GM12878 (cell line): ENCODE data around the gene SLC19A1. TPM values are rescaled to one million over a fixed set of nuclear protein-coding genes. Genes with fewer than 3 reads are reported as not detected.

Experiments
- ATAC-seq: fragments of 200-7000 bp; cut with Tn5 transposase; 3 replicates; pipeline ENCODE4 v1.9.1; 2020; ENCODE audit warnings: mild to moderate bottlenecking, moderate library complexity
- BruUV-seq: library from RNA; stranded (reverse); fragments of 400-500 nt; replicated peaks from 2 replicates; lab custom pipeline; 2021; lab: Mats Ljungman, UMichigan
- CTCF ChIA-PET: fragments of 300-600 bp; sonication (Branson Sonifier 250); formaldehyde crosslinking; extraction: SDS; loops from one replicate; lab custom pipeline; 2021; ENCODE audit warnings: inconsistent platforms; lab: Yijun Ruan, JAX
- POLR2A ChIA-PET: fragments of 350-600 bp; formaldehyde crosslinking; extraction: SDS; loops from one replicate; lab custom pipeline; 2021; ENCODE audit warnings: inconsistent platforms; lab: Charles Lee
- RAD21 ChIA-PET: fragments of 300-600 bp; sonication (Branson Sonifier 250); formaldehyde crosslinking; loops from one replicate; lab custom pipeline; 2023; ENCODE audit warnings: antibody characterized with exemption; ENCODE audit not compliant: unreplicated experiment; lab: Charles Lee
- SMC1A ChIA-PET: fragments of 300-600 bp; sonication (Branson Sonifier 250); formaldehyde crosslinking; loops from one replicate; lab custom pipeline; 2023; ENCODE audit not compliant: unreplicated experiment, uncharacterized antibody; lab: Charles Lee
- DNase-seq: peaks from one replicate; pipeline ENCODE4 v3.0.0-alpha.2; 2011; ENCODE audit warnings: low read depth, low spot score
- FAIRE-seq: peaks from 3 replicates; lab custom pipeline; 2011; peaks lifted over from hg19 to GRCh38; lab: Jason Lieb, UNC
- H2AFZ ChIP-seq: 2 replicates; pipeline ENCODE4 v1.6.0; 2011; ENCODE audit warnings: low read depth, low read length, control low read depth; ENCODE audit not compliant: control insufficient read depth
- H3K27ac ChIP-seq: 2 replicates; pipeline ENCODE4 v1.5.1; 2011; ENCODE audit warnings: control low read depth; ENCODE audit not compliant: control insufficient read depth, insufficient read depth
- H3K27me3 ChIP-seq, 2 experiments: replicated peaks in 1 of 2; 2 replicates each; pipeline versions ENCODE4 v1.6.0 to v1.6.1; 2011; ENCODE audit warnings: low read length in 1 of 2; ENCODE audit not compliant: control insufficient read depth in 2 of 2, insufficient read depth in 2 of 2
- H3K36me3 ChIP-seq, 2 experiments: 2 replicates each; pipeline ENCODE4 v1.5.1; 2011; ENCODE audit warnings: low read length in 1 of 2; ENCODE audit not compliant: control insufficient read depth in 2 of 2, insufficient read depth in 2 of 2
- H3K4me1 ChIP-seq: 2 replicates; pipeline ENCODE4 v1.6.1; 2011; ENCODE audit warnings: mild to moderate bottlenecking, low read length, moderate library complexity, mixed read lengths; ENCODE audit not compliant: control insufficient read depth, insufficient read depth
- H3K4me2 ChIP-seq: 2 replicates; pipeline ENCODE4 v1.6.0; 2011; ENCODE audit warnings: control low read depth; ENCODE audit not compliant: control insufficient read depth, insufficient read depth
- H3K4me3 ChIP-seq: fragments of 200-600 bp; sonication (generic); 2 replicates; pipeline ENCODE4 v1.5.1; 2016
- H3K79me2 ChIP-seq: 2 replicates; pipeline ENCODE4 v1.6.0; 2011; ENCODE audit warnings: low read length; ENCODE audit not compliant: control insufficient read depth, insufficient read depth
- H3K9ac ChIP-seq: 2 replicates; pipeline ENCODE4 v1.8.0; 2011; ENCODE audit warnings: low read length, control low read depth, mixed read lengths; ENCODE audit not compliant: control insufficient read depth, insufficient read depth
- H3K9me3 ChIP-seq: replicated peaks from 3 replicates; pipeline ENCODE4 v1.5.1; 2011; ENCODE audit warnings: mild to moderate bottlenecking, low read length; ENCODE audit not compliant: control insufficient read depth, insufficient read depth
- H4K20me1 ChIP-seq: 2 replicates; pipeline ENCODE4 v1.6.0; 2011; ENCODE audit not compliant: control insufficient read depth, insufficient read depth
- BACH1 ChIP-seq: fragments of 450-650 bp; IDR thresholded peaks from 2 replicates; pipeline ENCODE4 v1.6.1; 2017; ENCODE audit warnings: mild to moderate bottlenecking, borderline replicate concordance
- DPF2 ChIP-seq: fragments of 450-650 bp; IDR thresholded peaks from 2 replicates; pipeline ENCODE4 v1.6.1; 2017; ENCODE audit warnings: mild to moderate bottlenecking
- MLLT1 ChIP-seq: fragments of 450-650 bp; IDR thresholded peaks from 2 replicates; pipeline ENCODE4 v1.6.1; 2016; ENCODE audit warnings: mild to moderate bottlenecking
- SPI1 ChIP-seq: IDR thresholded peaks from 2 replicates; pipeline ENCODE4 v1.6.1; 2011; ENCODE audit warnings: low read depth, mild to moderate bottlenecking, low read length, moderate library complexity, borderline replicate concordance; ENCODE audit not compliant: insufficient read depth
- STAT1 ChIP-seq: fragments of 450-650 bp; conservative IDR thresholded peaks from 2 replicates; pipeline ENCODE4 v1.6.1; 2014; ENCODE audit warnings: antibody characterized with exemption, mild to moderate bottlenecking
- ZNF217 ChIP-seq: fragments of 450-650 bp; IDR thresholded peaks from 2 replicates; pipeline ENCODE4 v1.6.1; 2017; ENCODE audit warnings: antibody characterized with exemption, mild to moderate bottlenecking
- WGBS: methylation state at CpG from one replicate; pipeline ENCODE4 v1.1.6; 2016; ENCODE audit warnings: low lambda C conversion rate; ENCODE audit not compliant: insufficient replicate concordance, insufficient coverage; ENCODE audit errors: missing lambda C conversion rate; 5-methylcytosine and 5-hydroxymethylcytosine counted together
- in situ Hi-C: fragments of 300-500 bp; cut with MboI; formaldehyde crosslinking; loops from 9 replicates; pipeline ENCODE4 v1.14.3; 2018; ENCODE audit warnings: mixed read lengths
- intact Hi-C: fragments of 100-400 bp; cut with micrococcal nuclease; formaldehyde crosslinking; loops from one replicate; pipeline ENCODE4 v1.14.2; 2022; ENCODE audit not compliant: unreplicated experiment
- polyA plus RNA-seq, 11 experiments: library from polyadenylated mRNA; depleted of rRNA in 4 of 11; unstranded in 6 of 11; stranded (reverse) in 5 of 11; fragments of >200 nt; fragmentation: Nextera tagmentation in 4 of 11; fragmentation: Illumina TruSeq in 1 of 11; extraction: Ambion mirVana in 4 of 11; extraction: Trizol in 1 of 11; gene quantifications; 1 replicate in 1 of 11; 2 replicates in 10 of 11; pipeline versions ENCODE4 v1.2.1 to v1.2.3, GENCODE V29; 2011 to 2016; ENCODE audit warnings: inconsistent platforms in 2 of 11, missing spikeins in 2 of 11, low read depth in 1 of 11
- total RNA-seq, 4 experiments: library from RNA; depleted of rRNA in 3 of 4; stranded (reverse); fragments of >200 nt in 3 of 4; fragmentation: Illumina TruSeq in 1 of 4; extraction: Trizol in 1 of 4; gene quantifications; 2 replicates each; pipeline versions ENCODE4 v1.2.1 to v1.2.3, GENCODE V29; 2013 to 2021

Gene SLC19A1
- total and polyA plus RNA-seq, 10 of the 15 experiments (the other 5 are each of a cell fraction or from before 2014, with no cell fraction given), result 0.42 to 49.7 (median 12.2) TPM

- ChIA-PET RAD21 (interaction anchor here (0.8 kb wide), 1 partner anchor 82 kb away, joined by 3 read pairs; no protein-coding TSS in a partner anchor), POLR2A (no interaction called here), CTCF (interaction anchor here (0.7 to 1.6 kb wide), 2 partner anchors 36 to 320 kb away, joined by 3 to 4 read pairs; no protein-coding TSS in a partner anchor)
- Histone ChIP-seq H3K79me2 (peaks cover under 1% of the 10 kb centered on the region), H3K27ac (no peak overlapping the region), H3K4me2 (no peak overlapping the region)
- WGBS, result 48% methylated on average over 29 of the region's 29 CpGs
- BruUV-seq, result no TSS peak
- DNase-seq, result no peak
- in situ Hi-C loops, result loop anchor here (5.0 kb wide), 2 partner anchors 38 to 258 kb away; no protein-coding TSS in a partner anchor
- no peak for TF ChIP-seq ZNF217
- TF ChIP-seq DPF2, result no peak
- TF ChIP-seq STAT1, result no peak
- no peak for TF ChIP-seq BACH1
- TF ChIP-seq SPI1, result no peak
- TF ChIP-seq MLLT1, result no peak
- TF ChIP-seq, all 136 proteins: peak for 0
- SMC1A ChIA-PET, result interaction anchor here (1.5 kb wide), 1 partner anchor 75 kb away, joined by 3 read pairs; no protein-coding TSS in a partner anchor
- Histone ChIP-seq H2AFZ (no peak overlapping the region), H3K9ac (no peak overlapping the region), H3K9me3 (no peaks in the 10 kb centered on the region), H3K4me3 (no peak overlapping the region), H3K36me3 (no peaks in the 10 kb centered on the region), H3K27me3 (no peaks in the 10 kb centered on the region; a peak in 1 of 4 replicates), H3K4me1 (peaks cover 3% of the 10 kb centered on the region; the same call in 1 of the 2 replicates), H4K20me1 (no peaks in the 10 kb centered on the region)
- intact Hi-C loops, result no loop called here
- no peak for ATAC-seq
- no peak for FAIRE-seq
These were observed 17.2 kb upstream of the SLC19A1 start for GRCh38 chr21:45559216-45560105.
